GM18868 (cell line): Measurements from ENCODE around the gene SF3A2.
"Not testable (repeated sequence)": the region's sequence is repeated elsewhere in the genome, so short reads cannot be mapped to it uniquely, and the experiment has no call there.

ENCODE experiments used
- ATAC-seq: cut with Tn5 transposase; IDR thresholded peaks from one replicate; pipeline ENCODE4 v1.9.1; 2021; ENCODE audit warnings: mild to moderate bottlenecking, moderate library complexity; ENCODE audit not compliant: unreplicated experiment

The SF3A2 gene

GRCh38 chr19:2271234-2272103 lies 34.8 kb downstream of the SF3A2 start:
- no peak for ATAC-seq

GRCh38 chr19:2273356-2274184 lies 36.9 kb downstream of the SF3A2 start:
- ATAC-seq = no peak

GRCh38 chr19:2274185-2274711 lies 37.6 kb downstream of the SF3A2 start:
- no peak for ATAC-seq

- ATAC-seq = no peak
These were observed 38.4 kb downstream of the SF3A2 start for GRCh38 chr19:2274931-2275535.

GRCh38 chr19:2275588-2276428 lies 39.2 kb downstream of the SF3A2 start:
- ATAC-seq = no peak

GRCh38 chr19:2276429-2276986 lies 39.9 kb downstream of the SF3A2 start:
- ATAC-seq = no peak

GRCh38 chr19:2277138-2277537 lies 40.5 kb downstream of the SF3A2 start:
- no peak for ATAC-seq

GRCh38 chr19:2278459-2279158 lies 42.0 kb downstream of the SF3A2 start:
- no peak for ATAC-seq

GRCh38 chr19:2280633-2281264 lies 44.1 kb downstream of the SF3A2 start:
- no peak for ATAC-seq

- ATAC-seq = not testable (repeated sequence)
These were observed 44.8 kb downstream of the SF3A2 start for GRCh38 chr19:2281265-2282061.

GRCh38 chr19:2282062-2282861 lies 45.6 kb downstream of the SF3A2 start, which contains the start of gene PEAK3:
Gene PEAK3 (minus strand): TSS chr19:2282175. CDS start chr19:2280931, 1,244 bp downstream.
- ATAC-seq = no peak

GRCh38 chr19:2282862-2283237 lies 46.2 kb downstream of the SF3A2 start:
- no peak for ATAC-seq

GRCh38 chr19:2283835-2284507 lies 47.3 kb downstream of the SF3A2 start:
- ATAC-seq = no peak

GRCh38 chr19:2286402-2287140 lies 49.9 kb downstream of the SF3A2 start:
- no peak for ATAC-seq

- ATAC-seq = no peak
These were observed 51.1 kb downstream of the SF3A2 start for GRCh38 chr19:2287585-2288337.
